Measurements from ENCODE around the gene GRIPAP1.

DNA sequence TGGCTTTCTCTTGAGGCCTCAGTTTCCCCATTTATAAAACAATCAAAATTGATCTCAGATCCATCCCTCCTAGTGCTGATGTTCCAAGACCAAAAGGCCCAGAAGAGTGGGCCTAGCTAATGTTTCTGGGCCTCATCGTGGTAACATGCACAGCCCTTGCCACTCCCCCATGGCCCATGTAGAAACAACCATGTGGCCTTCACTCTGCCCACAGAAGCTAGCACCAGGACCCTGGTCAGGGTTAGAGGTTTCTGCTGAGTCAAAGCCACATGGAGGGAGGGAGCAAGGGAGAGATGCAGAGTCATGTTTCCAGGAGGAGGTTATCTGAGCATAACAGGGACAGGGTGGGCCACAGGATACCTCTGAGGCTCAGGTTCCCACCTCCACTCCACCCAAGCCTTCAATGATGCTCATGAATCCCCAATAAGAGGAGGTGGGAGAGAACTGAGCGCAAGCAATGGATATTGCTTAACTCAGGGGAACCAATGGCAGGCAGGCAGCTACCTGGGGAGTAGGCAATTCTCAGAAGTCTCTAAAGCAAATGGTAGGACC, 61.6 kb downstream of the GRIPAP1 start:
- TF ChIP-seq POLR2A (IDR thresholded peaks at IDR 0.05), result no peak
- no peak for TF ChIP-seq CTCF (IDR thresholded peaks at IDR 0.05)
